ENCODE results near the gene PAOX.

The PAOX gene

GRCh38 chr10:133379152-133379800 is at the start of gene PAOX:
TSS of gene PAOX (plus strand) at chr10:133379262. CDS start at chr10:133379317, 55 bp downstream.
- DNase-seq: peak; percentile 44

GRCh38 chr10:133329491-133330202 is 49.4 kb upstream of the PAOX start:
- peak; percentile 53 for DNase-seq

GRCh38 chr10:133332936-133333699 is 45.9 kb upstream of the PAOX start:
- DNase-seq: no peak

GRCh38 chr10:133334503-133335245 is 44.4 kb upstream of the PAOX start:
- DNase-seq: no peak

GRCh38 chr10:133335246-133336117 is 43.6 kb upstream of the PAOX start:
- no peak for DNase-seq

GRCh38 chr10:133336118-133336576 is 42.9 kb upstream of the PAOX start:
- DNase-seq: no peak

GRCh38 chr10:133336577-133337369 is 42.3 kb upstream of the PAOX start, which contains the start of gene CALY:
TSS of gene CALY (minus strand) at chr10:133336896. CDS start at chr10:133328989, 7,907 bp downstream.
- no peak for DNase-seq

- no peak for DNase-seq
These were observed 41.7 kb upstream of the PAOX start for GRCh38 chr10:133337370-133337725.

- no peak for DNase-seq
These were observed 40.7 kb upstream of the PAOX start for GRCh38 chr10:133338080-133339071.

- DNase-seq: no peak
These were observed 39.2 kb upstream of the PAOX start for GRCh38 chr10:133339708-133340380.

GRCh38 chr10:133341983-133342382 is 37.1 kb upstream of the PAOX start:
- no peak for DNase-seq

- DNase-seq: no peak
These were observed 36.1 kb upstream of the PAOX start for GRCh38 chr10:133342942-133343341.

- DNase-seq: no peak
These were observed 35.5 kb upstream of the PAOX start for GRCh38 chr10:133343558-133343957.

GRCh38 chr10:133344236-133344635 is 34.8 kb upstream of the PAOX start:
- DNase-seq: no peak

- no peak for DNase-seq
These were observed 32.6 kb upstream of the PAOX start for GRCh38 chr10:133346413-133346812.

- no peak for DNase-seq
These were observed 31.1 kb upstream of the PAOX start for GRCh38 chr10:133347710-133348517.

- no peak for DNase-seq
These were observed 29.9 kb upstream of the PAOX start for GRCh38 chr10:133349160-133349568.

- no peak for DNase-seq
These were observed 29.5 kb upstream of the PAOX start for GRCh38 chr10:133349577-133350011.
